Endothelial cell of umbilical vein (primary cell): ENCODE measurements around the gene POLR3B.

ENCODE experiments used
- CTCF ChIP-seq, 2 donors: IDR thresholded peaks; 1 replicate in 1 of 2; 2 replicates in 1 of 2; pipeline ENCODE4 v1.5.1; 2011; ENCODE audit warnings: low read length in 2 of 2, mild to moderate bottlenecking in 2 of 2, moderate library complexity in 2 of 2, control low read depth in 1 of 2, inconsistent platforms in 1 of 2, low read depth in 1 of 2; ENCODE audit not compliant: insufficient read depth in 1 of 2; ENCODE audit errors: extremely low read depth in 1 of 2
- EZH2 ChIP-seq: IDR thresholded peaks from 2 replicates; pipeline ENCODE4 v1.6.1; 2012; ENCODE audit warnings: borderline replicate concordance, low read depth, mild to moderate bottlenecking, moderate library complexity, low read length, inconsistent platforms; ENCODE audit not compliant: severe bottlenecking
- MAX ChIP-seq: IDR thresholded peaks from 2 replicates; pipeline ENCODE4 v1.6.1; 2011; ENCODE audit not compliant: insufficient read depth, insufficient read length
- POLR2A ChIP-seq: IDR thresholded peaks from 2 replicates; pipeline ENCODE4 v1.6.1; 2012; ENCODE audit warnings: low read depth, mild to moderate bottlenecking, control low read depth, low read length
- POLR2AphosphoS5 ChIP-seq: IDR thresholded peaks from 2 replicates; pipeline ENCODE4 v1.6.1; 2012; ENCODE audit warnings: low read depth, mild to moderate bottlenecking, control low read depth, low read length, moderate library complexity; ENCODE audit not compliant: insufficient read depth

- TF ChIP-seq POLR2AphosphoS5 = no peak
- no peak for TF ChIP-seq CTCF (IDR thresholded peaks at IDR 0.05; ENCODE audit: extremely low read depth in 1 of 2, insufficient read depth in 1 of 2, low read depth in 1 of 2, low read length in 2 of 2)
- TF ChIP-seq MAX = no peak
- no peak for TF ChIP-seq EZH2
- TF ChIP-seq POLR2A = no peak
These were observed 149.1 kb downstream of the POLR3B start for GRCh38 chr12:106506691-106507090.
